H4 (cell line): ENCODE measurements around the gene PAOX. TPM values are rescaled to one million over a fixed set of nuclear protein-coding genes. Genes with fewer than 3 reads are reported as not detected.

Source experiments
- DNase-seq: peaks from one replicate; pipeline ENCODE4 v3.0.0-alpha.2; 2015; ENCODE audit warnings: low spot score
- total RNA-seq: library from RNA; depleted of rRNA; stranded (reverse); fragments of >200 nt; shearing (Covaris generic); gene quantifications from 2 replicates; pipeline ENCODE4 v1.2.3, GENCODE V29; 2014; rRNA removed

The PAOX gene
- total RNA-seq = not detected in 2 replicates

GRCh38 chr10:133379152-133379800 lies at the start of gene PAOX:
TSS of gene PAOX (plus strand) at chr10:133379262. CDS start at chr10:133379317, 55 bp downstream.
- no peak for DNase-seq

- peak; percentile 67 for DNase-seq
Observed at GRCh38 chr10:133329491-133330202, 49.4 kb upstream of the PAOX start.

- DNase-seq = no peak
Observed at GRCh38 chr10:133332936-133333699, 45.9 kb upstream of the PAOX start.

- DNase-seq = no peak
Observed at GRCh38 chr10:133334503-133335245, 44.4 kb upstream of the PAOX start.

- DNase-seq = no peak
Observed at GRCh38 chr10:133335246-133336117, 43.6 kb upstream of the PAOX start.

GRCh38 chr10:133336118-133336576 lies 42.9 kb upstream of the PAOX start:
- no peak for DNase-seq

- no peak for DNase-seq
Observed at GRCh38 chr10:133336577-133337369, 42.3 kb upstream of the PAOX start, which contains the start of gene CALY. TSS of gene CALY (minus strand) at chr10:133336896. CDS start at chr10:133328989, 7,907 bp downstream.

- no peak for DNase-seq
Observed at GRCh38 chr10:133337370-133337725, 41.7 kb upstream of the PAOX start.

- DNase-seq = no peak
Observed at GRCh38 chr10:133338080-133339071, 40.7 kb upstream of the PAOX start.

GRCh38 chr10:133339708-133340380 lies 39.2 kb upstream of the PAOX start:
- no peak for DNase-seq

GRCh38 chr10:133341983-133342382 lies 37.1 kb upstream of the PAOX start:
- DNase-seq = no peak

GRCh38 chr10:133342942-133343341 lies 36.1 kb upstream of the PAOX start:
- DNase-seq = no peak

- no peak for DNase-seq
Observed at GRCh38 chr10:133343558-133343957, 35.5 kb upstream of the PAOX start.

GRCh38 chr10:133344236-133344635 lies 34.8 kb upstream of the PAOX start:
- DNase-seq = no peak

GRCh38 chr10:133346413-133346812 lies 32.6 kb upstream of the PAOX start:
- DNase-seq = no peak

- DNase-seq = no peak
Observed at GRCh38 chr10:133347710-133348517, 31.1 kb upstream of the PAOX start.

GRCh38 chr10:133349160-133349568 lies 29.9 kb upstream of the PAOX start:
- no peak for DNase-seq
